Embryonic facial prominence (tissue), 1 donor: ENCODE measurements around the gene EZR.

ENCODE experiments used
- DNase-seq: peaks from one replicate; pipeline ENCODE4 v3.0.0-alpha.2; 2016; ENCODE audit errors: extremely low spot score

Gene EZR

GRCh38 chr6:158775832-158776231 is 43.3 kb downstream of the EZR start:
- DNase-seq = no peak

DNA sequence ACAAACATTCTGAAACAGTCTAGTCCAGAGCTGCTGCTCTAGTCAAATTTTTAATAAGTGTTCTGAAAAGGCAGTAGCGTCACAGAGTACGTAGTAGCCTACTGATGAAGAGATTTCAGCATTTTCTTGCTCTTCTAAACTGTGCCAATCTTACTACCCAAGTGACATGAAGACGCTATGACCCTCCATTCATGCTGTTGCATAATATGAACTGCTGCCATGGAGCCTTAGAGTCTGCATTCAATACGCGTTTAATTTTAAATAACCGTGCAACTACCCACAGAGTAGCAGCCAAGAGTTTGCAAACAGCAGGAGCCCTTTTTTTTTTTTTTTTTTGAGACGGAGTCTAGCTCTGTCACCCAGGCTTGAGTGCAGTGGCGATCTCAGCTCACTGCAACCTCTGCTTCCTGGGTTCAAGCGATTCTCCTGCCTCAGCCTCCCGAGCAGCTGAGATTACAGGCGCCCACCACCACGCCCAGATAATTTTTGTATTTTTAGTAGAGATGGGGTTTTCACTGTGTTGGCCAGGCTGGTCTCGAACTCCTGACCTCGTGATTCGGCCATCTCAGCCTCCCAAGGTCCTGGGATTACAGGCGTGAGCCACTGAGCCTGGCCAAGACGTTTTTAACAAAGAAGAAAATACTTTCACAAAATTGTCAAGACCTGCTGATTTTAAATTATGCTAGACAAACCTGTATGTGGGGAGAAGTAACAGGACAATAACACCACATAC is 44.3 kb downstream of the EZR start:
- no peak for DNase-seq

GRCh38 chr6:158773581-158774449 is 45.4 kb downstream of the EZR start:
- DNase-seq = no peak

- no peak for DNase-seq
Observed at GRCh38 chr6:158772851-158773371, 46.3 kb downstream of the EZR start.

- no peak for DNase-seq
Observed at GRCh38 chr6:158772172-158772571, 47.0 kb downstream of the EZR start.

DNA sequence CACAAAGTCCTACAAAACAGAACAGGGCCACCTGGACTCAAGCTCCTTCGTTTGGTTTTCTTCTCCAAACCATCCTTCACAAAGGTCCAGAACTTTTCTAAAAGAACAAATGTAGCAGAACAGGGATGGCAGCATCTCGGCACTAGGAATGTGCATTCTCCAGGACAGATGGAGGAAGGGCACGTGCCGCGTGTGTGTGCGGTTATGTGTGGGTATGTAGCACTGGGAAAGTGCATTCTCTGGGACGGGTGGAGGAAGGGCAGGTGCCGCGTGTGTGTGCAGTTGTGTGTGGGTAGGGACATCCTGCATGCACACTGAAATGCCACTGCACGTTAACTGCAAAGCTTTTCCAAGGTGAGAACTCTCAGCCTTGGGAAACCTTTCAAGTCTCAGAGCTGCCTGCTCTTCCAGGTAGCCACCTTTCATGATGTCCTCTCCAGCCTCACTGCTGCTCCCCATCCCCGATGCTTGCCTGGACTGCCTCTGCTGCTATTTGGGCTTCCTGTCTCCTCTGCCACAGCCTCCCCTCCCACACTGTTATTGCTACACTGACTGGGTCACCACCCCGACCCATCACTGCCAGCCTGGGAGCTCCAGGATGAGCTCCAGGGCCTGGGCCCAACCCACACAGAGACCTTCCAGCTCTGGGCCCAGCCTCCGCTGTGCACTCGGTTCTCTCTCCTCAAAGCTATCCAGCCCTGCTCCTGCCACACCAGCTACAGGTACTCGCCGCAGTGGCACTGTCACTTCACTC is 47.6 kb downstream of the EZR start:
- no peak for DNase-seq

DNA sequence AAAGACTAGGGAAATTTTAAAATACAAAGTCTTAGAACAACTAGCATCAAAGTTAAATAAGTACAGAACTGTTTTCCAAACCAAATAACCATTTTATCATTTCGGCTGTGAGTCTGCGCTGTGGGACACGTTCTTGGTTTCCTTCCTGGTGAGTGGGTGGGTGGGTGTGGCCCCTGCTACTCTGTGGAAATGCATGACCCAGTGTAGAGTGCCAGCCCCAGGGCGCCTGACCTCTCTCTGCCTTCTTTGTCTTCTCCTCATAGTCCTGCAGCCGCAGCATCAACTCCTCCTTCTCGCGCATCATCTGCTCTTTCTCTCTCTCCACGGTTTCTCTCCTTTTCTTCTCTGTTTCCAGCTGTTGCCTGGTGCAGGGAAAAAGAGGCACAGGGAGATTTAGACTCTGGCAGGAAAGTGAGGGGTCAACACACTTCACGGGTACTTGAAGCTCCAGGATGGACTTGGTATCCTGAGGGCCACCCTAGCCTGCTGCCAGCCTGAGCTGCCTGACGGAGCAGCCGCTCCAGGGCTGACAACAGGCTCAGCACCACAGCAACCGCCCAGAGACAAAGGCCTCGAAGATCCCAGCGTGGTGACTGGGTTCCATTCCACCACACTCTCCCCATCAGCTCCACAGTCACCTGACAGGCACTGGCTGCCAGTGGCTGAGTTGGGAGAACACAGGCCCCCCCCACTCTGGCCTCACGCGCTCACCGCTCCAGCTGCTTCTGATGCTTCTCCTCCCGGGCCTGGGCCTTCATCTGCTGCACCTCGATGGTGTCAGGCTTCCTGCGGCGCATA is 48.4 kb downstream of the EZR start:
- DNase-seq = no peak

- DNase-seq = no peak
Observed at GRCh38 chr6:158769771-158770432, 49.3 kb downstream of the EZR start.

DNA sequence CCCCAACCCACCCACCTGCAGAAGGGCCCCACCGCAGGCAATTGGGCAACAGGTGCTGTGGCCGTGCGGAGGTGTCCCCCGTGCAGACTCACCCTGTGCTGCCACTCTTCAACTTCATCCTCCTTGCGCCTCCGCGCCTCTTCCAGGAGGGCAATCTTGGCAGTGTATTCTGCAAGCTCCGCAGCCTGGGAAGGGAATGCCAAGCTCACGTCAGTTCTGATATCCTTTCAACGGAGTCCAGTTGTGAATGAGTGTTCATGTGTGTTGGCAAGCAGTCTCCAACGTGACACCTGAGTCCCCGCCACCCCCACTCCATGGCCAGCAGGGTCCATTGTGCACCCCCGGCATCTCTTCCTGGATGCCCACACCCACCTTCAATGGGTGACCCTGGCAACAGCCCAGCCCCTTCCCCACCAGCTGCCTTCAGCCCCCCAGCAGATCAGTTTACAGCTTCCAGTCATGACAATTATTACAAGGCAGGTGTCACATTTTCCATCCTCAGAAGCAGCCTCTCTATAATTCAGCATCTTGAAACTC is 49.9 kb downstream of the EZR start:
- DNase-seq = no peak

DNA sequence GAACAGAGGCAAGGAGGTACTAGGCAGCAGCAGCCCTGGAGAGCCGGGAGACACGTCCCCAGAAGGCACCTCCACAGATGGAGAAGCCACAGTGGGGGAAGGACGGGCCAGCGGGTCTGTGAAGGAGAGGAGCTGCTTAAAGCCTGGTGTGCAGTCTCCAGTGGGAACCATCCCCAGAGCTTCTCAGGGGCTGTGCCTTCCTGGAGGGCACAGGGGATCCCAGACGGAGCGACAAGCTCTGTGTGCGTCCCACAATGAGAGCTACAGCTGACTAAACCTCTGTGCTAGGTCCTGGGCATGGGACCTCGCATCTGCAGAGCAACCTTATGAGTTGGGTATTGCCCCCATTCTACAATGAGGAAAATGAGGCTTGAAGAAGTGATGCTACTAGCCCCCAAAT is 50.7 kb downstream of the EZR start:
- no peak for DNase-seq

GRCh38 chr6:158767709-158768108 is 51.5 kb downstream of the EZR start:
- no peak for DNase-seq

GRCh38 chr6:158766621-158767455 is 52.3 kb downstream of the EZR start:
- DNase-seq = no peak

- no peak for DNase-seq
Observed at GRCh38 chr6:158765499-158766068, 53.6 kb downstream of the EZR start.

GRCh38 chr6:158764926-158765325 is 54.2 kb downstream of the EZR start:
- DNase-seq = no peak

- no peak for DNase-seq
Observed at GRCh38 chr6:158764183-158764849, 54.9 kb downstream of the EZR start.

DNA sequence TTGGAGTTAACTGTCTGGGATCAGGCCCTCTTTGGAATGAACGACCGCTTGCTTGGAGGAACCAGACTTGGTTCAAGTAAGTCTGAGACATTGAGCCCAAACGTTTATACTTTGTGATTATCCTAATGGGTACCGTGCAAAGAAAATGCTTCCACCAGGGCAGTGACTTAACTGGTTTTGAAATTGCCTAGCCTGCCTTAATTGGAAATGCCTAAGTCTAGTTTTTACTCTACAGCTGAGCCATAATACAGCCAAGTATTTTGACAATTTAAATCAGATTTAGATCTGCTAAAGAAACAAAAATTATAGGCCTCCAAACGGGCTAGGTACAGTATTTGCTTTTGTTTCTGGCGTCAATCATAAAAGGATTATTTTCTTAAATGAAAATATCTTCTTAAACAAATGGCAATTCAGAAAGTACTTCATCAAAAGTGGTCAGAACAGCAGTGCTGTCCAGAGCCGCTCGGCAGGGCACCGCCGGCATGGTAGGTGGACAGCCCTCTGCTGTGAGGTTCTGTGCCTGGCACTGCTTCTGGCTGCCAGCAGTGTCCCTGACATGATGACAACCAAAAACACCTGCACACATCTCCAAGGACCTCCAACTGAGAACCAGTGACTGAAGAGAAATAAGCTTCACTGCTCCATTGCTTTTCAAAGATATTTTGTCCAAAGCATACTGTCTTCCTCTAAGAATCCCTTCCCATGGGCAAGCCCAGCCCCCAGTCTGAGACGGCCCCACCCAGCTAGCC is 55.6 kb downstream of the EZR start:
- no peak for DNase-seq

DNA sequence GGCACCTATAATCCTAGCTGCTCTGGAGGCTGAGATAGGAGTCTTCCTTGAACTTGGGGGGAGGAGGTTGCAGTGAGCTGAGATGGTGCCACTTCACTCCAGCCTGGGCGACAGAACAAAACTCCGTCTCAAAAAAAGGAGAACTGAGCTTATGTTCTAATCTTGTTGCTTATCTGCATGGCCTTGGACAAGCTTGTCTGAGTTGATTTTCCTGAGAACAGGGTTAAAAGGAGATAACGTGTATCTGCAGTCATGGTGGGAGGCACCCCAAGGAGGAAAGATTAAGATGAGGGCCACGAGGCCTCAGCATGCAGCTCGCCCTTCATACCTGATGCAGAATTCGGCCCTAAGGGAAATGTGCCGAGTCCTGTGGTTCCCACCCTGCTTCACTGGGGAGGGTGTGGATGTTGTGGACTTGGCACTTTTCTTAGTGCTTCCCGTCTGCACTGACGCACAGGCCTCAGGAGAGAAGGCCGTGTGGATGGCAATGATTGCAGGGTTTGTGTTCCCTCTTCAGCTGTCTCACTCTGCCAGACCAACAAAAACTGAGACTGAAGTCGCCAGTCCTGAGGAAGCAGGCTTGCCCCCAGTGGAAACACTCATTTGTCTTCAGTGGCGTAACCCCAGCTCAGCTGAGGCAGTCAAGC is 56.3 kb downstream of the EZR start:
- DNase-seq = no peak
